ENCODE results near the gene SLC13A4.
"Not testable (repeated sequence)": the region's sequence is repeated elsewhere in the genome, so short reads cannot be mapped to it uniquely, and the experiment has no call there.

Gene SLC13A4

GRCh38 chr7:135682191-135682590, 45.8 kb downstream of the SLC13A4 start:
- Histone ChIP-seq H3K27me3 (ENCODE audit: control insufficient read depth in 2 of 2, insufficient read depth in 2 of 2, low read length in 2 of 2) (no peaks in the 10 kb centered on the region), H3K36me3 (ENCODE audit: control insufficient read depth in 2 of 2, insufficient read depth in 2 of 2, low read length in 2 of 2) (peaks cover 0 to 6% of the 10 kb centered on the region in 2 donors), H3K9ac (ENCODE audit: low read depth in 1 of 2, low read length in 2 of 2) (no peak overlapping the region), H3K4me3 (ENCODE audit: low read length in 2 of 2) (no peak overlapping the region), H3K4me1 (ENCODE audit: control insufficient read depth in 2 of 2, insufficient read depth in 2 of 2, low read length in 2 of 2) (no peaks in the 10 kb centered on the region), H3K27ac (ENCODE audit: low read depth in 2 of 2, low read length in 2 of 2) (no peak overlapping the region), H3K9me3 (ENCODE audit: control insufficient read depth in 2 of 2, low read length in 2 of 2) (no peaks in the 10 kb centered on the region)

- no peak overlapping the region for H3K27ac ChIP-seq (ENCODE audit: low read depth in 2 of 2, low read length in 2 of 2)
- no peak overlapping the region for H3K9ac ChIP-seq (ENCODE audit: low read depth in 1 of 2, low read length in 2 of 2)
- no peaks in the 10 kb centered on the region for H3K9me3 ChIP-seq (ENCODE audit: control insufficient read depth in 2 of 2, low read length in 2 of 2)
- H3K4me3 ChIP-seq (ENCODE audit: low read length in 2 of 2): no peak overlapping the region
- peaks cover 0 to 8% of the 10 kb centered on the region in 2 donors for H3K36me3 ChIP-seq (ENCODE audit: control insufficient read depth in 2 of 2, insufficient read depth in 2 of 2, low read length in 2 of 2)
- H3K4me1 ChIP-seq (ENCODE audit: control insufficient read depth in 2 of 2, insufficient read depth in 2 of 2, low read length in 2 of 2): no peaks in the 10 kb centered on the region
- no peaks in the 10 kb centered on the region for H3K27me3 ChIP-seq (ENCODE audit: control insufficient read depth in 2 of 2, insufficient read depth in 2 of 2, low read length in 2 of 2)
These were observed 46.2 kb downstream of the SLC13A4 start for GRCh38 chr7:135681762-135682161.

GRCh38 chr7:135678612-135679575, 49.1 kb downstream of the SLC13A4 start:
- Histone ChIP-seq H3K4me3 (ENCODE audit: low read length in 2 of 2) (no peak overlapping the region), H3K4me1 (ENCODE audit: control insufficient read depth in 2 of 2, insufficient read depth in 2 of 2, low read length in 2 of 2) (no peaks in the 10 kb centered on the region), H3K27me3 (ENCODE audit: control insufficient read depth in 2 of 2, insufficient read depth in 2 of 2, low read length in 2 of 2) (no peaks in the 10 kb centered on the region), H3K9ac (ENCODE audit: low read depth in 1 of 2, low read length in 2 of 2) (no peak overlapping the region), H3K36me3 (ENCODE audit: control insufficient read depth in 2 of 2, insufficient read depth in 2 of 2, low read length in 2 of 2) (peaks cover 3 to 14% of the 10 kb centered on the region in 2 donors), H3K27ac (ENCODE audit: low read depth in 2 of 2, low read length in 2 of 2) (no peak overlapping the region), H3K9me3 (ENCODE audit: control insufficient read depth in 2 of 2, low read length in 2 of 2) (no peaks in the 10 kb centered on the region)

- Histone ChIP-seq H3K27ac (ENCODE audit: low read depth in 2 of 2, low read length in 2 of 2) (no peak overlapping the region), H3K36me3 (ENCODE audit: control insufficient read depth in 2 of 2, insufficient read depth in 2 of 2, low read length in 2 of 2) (peaks cover 3 to 14% of the 10 kb centered on the region in 2 donors), H3K4me3 (ENCODE audit: low read length in 2 of 2) (no peak overlapping the region), H3K4me1 (ENCODE audit: control insufficient read depth in 2 of 2, insufficient read depth in 2 of 2, low read length in 2 of 2) (peaks cover 0 to 3% of the 10 kb centered on the region in 2 donors), H3K27me3 (ENCODE audit: control insufficient read depth in 2 of 2, insufficient read depth in 2 of 2, low read length in 2 of 2) (no peaks in the 10 kb centered on the region), H3K9ac (ENCODE audit: low read depth in 1 of 2, low read length in 2 of 2) (no peak overlapping the region), H3K9me3 (ENCODE audit: control insufficient read depth in 2 of 2, low read length in 2 of 2) (no peaks in the 10 kb centered on the region)
These were observed 54.7 kb downstream of the SLC13A4 start for GRCh38 chr7:135673360-135673706.

GRCh38 chr7:135672560-135673359, 55.2 kb downstream of the SLC13A4 start:
- H3K9me3 ChIP-seq (ENCODE audit: control insufficient read depth in 2 of 2, low read length in 2 of 2): no peaks in the 10 kb centered on the region
- H3K27ac ChIP-seq (ENCODE audit: low read depth in 2 of 2, low read length in 2 of 2): no peak overlapping the region
- H3K4me3 ChIP-seq (ENCODE audit: low read length in 2 of 2): no peak overlapping the region
- H3K36me3 ChIP-seq (ENCODE audit: control insufficient read depth in 2 of 2, insufficient read depth in 2 of 2, low read length in 2 of 2): peaks cover 3 to 12% of the 10 kb centered on the region in 2 donors
- no peaks in the 10 kb centered on the region for H3K27me3 ChIP-seq (ENCODE audit: control insufficient read depth in 2 of 2, insufficient read depth in 2 of 2, low read length in 2 of 2)
- H3K4me1 ChIP-seq (ENCODE audit: control insufficient read depth in 2 of 2, insufficient read depth in 2 of 2, low read length in 2 of 2): peaks cover 0 to 3% of the 10 kb centered on the region in 2 donors
- H3K9ac ChIP-seq (ENCODE audit: low read depth in 1 of 2, low read length in 2 of 2): no peak overlapping the region

- H3K4me3 ChIP-seq (ENCODE audit: low read length in 2 of 2): no peak overlapping the region
- peaks cover 0 to 4% of the 10 kb centered on the region in 2 donors for H3K36me3 ChIP-seq (ENCODE audit: control insufficient read depth in 2 of 2, insufficient read depth in 2 of 2, low read length in 2 of 2)
- H3K4me1 ChIP-seq (ENCODE audit: control insufficient read depth in 2 of 2, insufficient read depth in 2 of 2, low read length in 2 of 2): peaks cover 0 to 3% of the 10 kb centered on the region in 2 donors
- no peaks in the 10 kb centered on the region for H3K27me3 ChIP-seq (ENCODE audit: control insufficient read depth in 2 of 2, insufficient read depth in 2 of 2, low read length in 2 of 2)
- H3K27ac ChIP-seq (ENCODE audit: low read depth in 2 of 2, low read length in 2 of 2): no peak overlapping the region
- no peak overlapping the region for H3K9ac ChIP-seq (ENCODE audit: low read depth in 1 of 2, low read length in 2 of 2)
- H3K9me3 ChIP-seq (ENCODE audit: control insufficient read depth in 2 of 2, low read length in 2 of 2): no peaks in the 10 kb centered on the region
These were observed 57.8 kb downstream of the SLC13A4 start for GRCh38 chr7:135670179-135670578.

GRCh38 chr7:135669774-135670173, 58.2 kb downstream of the SLC13A4 start:
- no peaks in the 10 kb centered on the region for H3K27me3 ChIP-seq (ENCODE audit: control insufficient read depth in 2 of 2, insufficient read depth in 2 of 2, low read length in 2 of 2)
- H3K9me3 ChIP-seq (ENCODE audit: control insufficient read depth in 2 of 2, low read length in 2 of 2): no peaks in the 10 kb centered on the region
- H3K4me1 ChIP-seq (ENCODE audit: control insufficient read depth in 2 of 2, insufficient read depth in 2 of 2, low read length in 2 of 2): peaks cover 0 to 3% of the 10 kb centered on the region in 2 donors
- no peak overlapping the region for H3K27ac ChIP-seq (ENCODE audit: low read depth in 2 of 2, low read length in 2 of 2)
- no peak overlapping the region for H3K4me3 ChIP-seq (ENCODE audit: low read length in 2 of 2)
- H3K36me3 ChIP-seq (ENCODE audit: control insufficient read depth in 2 of 2, insufficient read depth in 2 of 2, low read length in 2 of 2): peaks cover 0 to 4% of the 10 kb centered on the region in 2 donors
- no peak overlapping the region for H3K9ac ChIP-seq (ENCODE audit: low read depth in 1 of 2, low read length in 2 of 2)

GRCh38 chr7:135668852-135669395, 59.1 kb downstream of the SLC13A4 start:
- H3K36me3 ChIP-seq (ENCODE audit: control insufficient read depth in 2 of 2, insufficient read depth in 2 of 2, low read length in 2 of 2); H3K27ac ChIP-seq (ENCODE audit: low read depth in 2 of 2, low read length in 2 of 2); H3K9ac ChIP-seq (ENCODE audit: low read depth in 1 of 2, low read length in 2 of 2); H3K27me3 ChIP-seq (ENCODE audit: control insufficient read depth in 2 of 2, insufficient read depth in 2 of 2, low read length in 2 of 2); H3K4me1 ChIP-seq (ENCODE audit: control insufficient read depth in 2 of 2, insufficient read depth in 2 of 2, low read length in 2 of 2); H3K9me3 ChIP-seq (ENCODE audit: control insufficient read depth in 2 of 2, low read length in 2 of 2); H3K4me3 ChIP-seq (ENCODE audit: low read length in 2 of 2): not testable (repeated sequence)

- not testable (repeated sequence) for H3K4me3 ChIP-seq (ENCODE audit: low read length in 2 of 2); H3K9me3 ChIP-seq (ENCODE audit: control insufficient read depth in 2 of 2, low read length in 2 of 2); H3K27me3 ChIP-seq (ENCODE audit: control insufficient read depth in 2 of 2, insufficient read depth in 2 of 2, low read length in 2 of 2); H3K4me1 ChIP-seq (ENCODE audit: control insufficient read depth in 2 of 2, insufficient read depth in 2 of 2, low read length in 2 of 2); H3K36me3 ChIP-seq (ENCODE audit: control insufficient read depth in 2 of 2, insufficient read depth in 2 of 2, low read length in 2 of 2); H3K27ac ChIP-seq (ENCODE audit: low read depth in 2 of 2, low read length in 2 of 2); H3K9ac ChIP-seq (ENCODE audit: low read depth in 1 of 2, low read length in 2 of 2)
These were observed 60.4 kb downstream of the SLC13A4 start for GRCh38 chr7:135667626-135668025.

- H3K9me3 ChIP-seq (ENCODE audit: control insufficient read depth in 2 of 2, low read length in 2 of 2): no peaks in the 10 kb centered on the region
- H3K27me3 ChIP-seq (ENCODE audit: control insufficient read depth in 2 of 2, insufficient read depth in 2 of 2, low read length in 2 of 2): no peaks in the 10 kb centered on the region
- H3K4me1 ChIP-seq (ENCODE audit: control insufficient read depth in 2 of 2, insufficient read depth in 2 of 2, low read length in 2 of 2): peaks cover 6% of the 10 kb centered on the region in 2 donors
- H3K9ac ChIP-seq (ENCODE audit: low read depth in 1 of 2, low read length in 2 of 2): no peak overlapping the region
- no peaks in the 10 kb centered on the region for H3K36me3 ChIP-seq (ENCODE audit: control insufficient read depth in 2 of 2, insufficient read depth in 2 of 2, low read length in 2 of 2)
- no peak overlapping the region for H3K27ac ChIP-seq (ENCODE audit: low read depth in 2 of 2, low read length in 2 of 2)
- H3K4me3 ChIP-seq (ENCODE audit: low read length in 2 of 2): no peak overlapping the region
These were observed 61.1 kb downstream of the SLC13A4 start for GRCh38 chr7:135666846-135667245.

Measured in mucosa of rectum (tissue), 2 donors.